H1 (cell line): ENCODE measurements around the gene ZC3HAV1. TPM values are rescaled to one million over a fixed set of nuclear protein-coding genes. Genes with fewer than 3 reads are reported as not detected.

Source experiments
- CTCF ChIA-PET: fragments of 300-600 bp; sonication (Branson Sonifier 250); formaldehyde crosslinking; loops from one replicate; lab custom pipeline; 2021; ENCODE audit not compliant: partially characterized antibody; lab: Charles Lee
- POLR2A ChIA-PET: fragments of 300-600 bp; sonication (Branson Sonifier 250); formaldehyde crosslinking; loops from one replicate; lab custom pipeline; 2021; ENCODE audit warnings: inconsistent platforms; ENCODE audit not compliant: partially characterized antibody; lab: Charles Lee
- DNase-seq, 2 experiments: peaks; one replicate each; pipeline versions ENCODE4 v3.0.0 to v3.0.0-alpha.2; 2010 to 2022; ENCODE audit warnings: low spot score in 2 of 2, low read depth in 1 of 2, mixed read lengths in 1 of 2
- FAIRE-seq: peaks from 2 replicates; lab custom pipeline; 2011; peaks lifted over from hg19 to GRCh38; lab: Jason Lieb, UNC
- H2AFZ ChIP-seq: 2 replicates; pipeline ENCODE4 v1.8.1; 2012; ENCODE audit warnings: low read length, inconsistent platforms
- H2AK5ac ChIP-seq: 2 replicates; pipeline ENCODE4 v1.6.1; 2013; ENCODE audit warnings: low read depth, low read length
- H2BK120ac ChIP-seq: replicated peaks from 2 replicates; pipeline ENCODE3; 2013; ENCODE audit warnings: low read depth, low read length, inconsistent platforms
- H2BK12ac ChIP-seq: 2 replicates; pipeline ENCODE4 v1.6.1; 2013; ENCODE audit warnings: low read depth, low read length
- H2BK15ac ChIP-seq: 2 replicates; pipeline ENCODE4 v1.6.1; 2013; ENCODE audit warnings: low read length
- H2BK20ac ChIP-seq: 2 replicates; pipeline ENCODE4 v1.6.1; 2013; ENCODE audit warnings: low read length
- H2BK5ac ChIP-seq: 2 replicates; pipeline ENCODE4 v1.6.1; 2013; ENCODE audit warnings: low read depth, low read length
- H3K14ac ChIP-seq: 2 replicates; pipeline ENCODE4 v1.6.1; 2013; ENCODE audit warnings: inconsistent platforms; ENCODE audit not compliant: insufficient read length
- H3K18ac ChIP-seq: 2 replicates; pipeline ENCODE4 v1.6.1; 2013; ENCODE audit warnings: low read length; ENCODE audit errors: extremely low read depth
- H3K23ac ChIP-seq: 2 replicates; pipeline ENCODE4 v1.6.1; 2013; ENCODE audit warnings: inconsistent platforms; ENCODE audit not compliant: insufficient read length
- H3K23me2 ChIP-seq: 2 replicates; pipeline ENCODE4 v1.6.1; 2013; ENCODE audit warnings: low read depth, low read length
- H3K27ac ChIP-seq: 2 replicates; pipeline ENCODE4 v1.6.1; 2011; ENCODE audit warnings: low read depth, low read length, inconsistent platforms
- H3K27me3 ChIP-seq, 4 experiments: replicated peaks in 1 of 4; 1 replicate in 1 of 4; 2 replicates in 3 of 4; pipeline versions ENCODE4 v1.6.1 to v1.8.1; 2011 to 2013; ENCODE audit warnings: low read length in 3 of 4, mild to moderate bottlenecking in 3 of 4, inconsistent platforms in 2 of 4, mixed read lengths in 2 of 4, moderate library complexity in 1 of 4; ENCODE audit not compliant: control insufficient read depth in 3 of 4, insufficient read depth in 3 of 4; ENCODE audit errors: extremely low read depth in 1 of 4
- H3K36me3 ChIP-seq, 4 experiments: 2 replicates each; pipeline versions ENCODE4 v1.6.1 to v1.8.1; 2011 to 2013; ENCODE audit warnings: mild to moderate bottlenecking in 4 of 4, low read length in 3 of 4, moderate library complexity in 2 of 4, control low read depth in 1 of 4, inconsistent platforms in 1 of 4; ENCODE audit not compliant: insufficient read depth in 4 of 4, control insufficient read depth in 2 of 4
- H3K4ac ChIP-seq: replicated peaks from 2 replicates; pipeline ENCODE3; 2013; ENCODE audit warnings: low read length, low read depth, mixed read lengths, inconsistent platforms; ENCODE audit not compliant: insufficient read length
- H3K4me1 ChIP-seq, 4 experiments: replicated peaks in 1 of 4; 1 replicate in 1 of 4; 2 replicates in 3 of 4; pipeline versions ENCODE4 v1.6.1 to v1.8.1; 2011 to 2013; ENCODE audit warnings: low read length in 3 of 4, inconsistent platforms in 2 of 4, mixed read lengths in 1 of 4; ENCODE audit not compliant: insufficient read depth in 4 of 4, control insufficient read depth in 3 of 4
- H3K4me2 ChIP-seq, 2 experiments: 2 replicates each; pipeline versions ENCODE4 v1.6.1 to v1.8.1; 2011 to 2013; ENCODE audit warnings: low read depth in 2 of 2, low read length in 2 of 2, control low read depth in 1 of 2, inconsistent platforms in 1 of 2, mild to moderate bottlenecking in 1 of 2; ENCODE audit not compliant: insufficient read depth in 1 of 2
- H3K4me3 ChIP-seq, 4 experiments: fragments of 200-600, 300-600 bp in 1 of 4; sonication (generic), shearing (Covaris generic), sonication (Bioruptor Twin) in 1 of 4; 2 replicates each; pipeline versions ENCODE4 v1.5.1 to v1.8.1; 2011 to 2016; ENCODE audit warnings: low read length in 4 of 4, low read depth in 3 of 4, control low read depth in 2 of 4, inconsistent platforms in 2 of 4, mild to moderate bottlenecking in 2 of 4, mixed read lengths in 1 of 4, moderate library complexity in 1 of 4; ENCODE audit not compliant: insufficient read depth in 2 of 4; ENCODE audit errors: extremely low read depth in 1 of 4
- H3K56ac ChIP-seq: replicated peaks from 2 replicates; pipeline ENCODE3; 2013; ENCODE audit warnings: low read depth, mild to moderate bottlenecking, mixed read lengths, low read length, inconsistent platforms; ENCODE audit not compliant: insufficient read length
- H3K79me1 ChIP-seq: 2 replicates; pipeline ENCODE4 v1.6.1; 2013; ENCODE audit warnings: low read depth, low read length, control low read depth
- H3K79me2 ChIP-seq, 2 experiments: 2 replicates each; pipeline versions ENCODE4 v1.6.1 to v1.8.1; 2012 to 2013; ENCODE audit warnings: low read length in 2 of 2, mild to moderate bottlenecking in 2 of 2, inconsistent platforms in 1 of 2; ENCODE audit not compliant: insufficient read depth in 2 of 2, control insufficient read depth in 1 of 2
- H3K9ac ChIP-seq, 4 experiments: replicated peaks in 1 of 4; 1 replicate in 1 of 4; 2 replicates in 3 of 4; pipeline versions ENCODE4 v1.6.1 to v1.8.1; 2011 to 2013; ENCODE audit warnings: low read depth in 3 of 4, low read length in 3 of 4, control low read depth in 2 of 4, mild to moderate bottlenecking in 2 of 4, moderate library complexity in 2 of 4, inconsistent platforms in 1 of 4; ENCODE audit errors: extremely low read depth in 1 of 4
- H3K9me3 ChIP-seq, 2 experiments: 2 replicates each; pipeline versions ENCODE4 v1.6.1 to v1.8.1; 2012 to 2013; ENCODE audit warnings: mild to moderate bottlenecking in 2 of 2, moderate library complexity in 2 of 2, control low read depth in 1 of 2, inconsistent platforms in 1 of 2, low read depth in 1 of 2, low read length in 1 of 2, mixed read lengths in 1 of 2; ENCODE audit not compliant: insufficient read depth in 2 of 2
- H4K20me1 ChIP-seq, 2 experiments: replicated peaks in 1 of 2; 2 replicates each; pipeline versions ENCODE3 to v1.8.1; 2011 to 2013; ENCODE audit warnings: inconsistent platforms in 2 of 2, low read length in 2 of 2, mild to moderate bottlenecking in 1 of 2; ENCODE audit not compliant: insufficient read depth in 2 of 2, control insufficient read depth in 1 of 2
- H4K5ac ChIP-seq: 2 replicates; pipeline ENCODE4 v1.6.1; 2013; ENCODE audit warnings: low read length, low read depth, mixed read lengths, inconsistent platforms; ENCODE audit not compliant: insufficient read length
- H4K8ac ChIP-seq: 2 replicates; pipeline ENCODE4 v1.8.0; 2013; ENCODE audit warnings: mild to moderate bottlenecking, moderate library complexity, low read length, inconsistent platforms; ENCODE audit not compliant: insufficient read depth; ENCODE audit errors: extremely low read depth
- H4K91ac ChIP-seq: replicated peaks from 2 replicates; pipeline ENCODE3; 2013; ENCODE audit warnings: low read length, mixed read lengths, inconsistent platforms; ENCODE audit not compliant: insufficient read length
- JUND ChIP-seq: IDR thresholded peaks from 2 replicates; pipeline ENCODE4 v1.6.1; 2011; ENCODE audit warnings: mild to moderate bottlenecking, improper control_type of control experiment, low read length
- POLR2A ChIP-seq, 2 experiments: IDR thresholded peaks; 1 replicate in 1 of 2; 2 replicates in 1 of 2; pipeline ENCODE4 v1.6.1; 2011; ENCODE audit warnings: low read depth in 2 of 2, low read length in 2 of 2, mild to moderate bottlenecking in 2 of 2; ENCODE audit errors: control extremely low read depth in 1 of 2
- RAD21 ChIP-seq, 2 experiments: IDR thresholded peaks in 1 of 2; conservative IDR thresholded peaks in 1 of 2; 2 replicates each; pipeline ENCODE4 v1.6.1; 2011; ENCODE audit warnings: low read depth in 2 of 2, low read length in 2 of 2, improper control_type of control experiment in 1 of 2, inconsistent platforms in 1 of 2, mild to moderate bottlenecking in 1 of 2, moderate library complexity in 1 of 2
- RBBP5 ChIP-seq: IDR thresholded peaks from 2 replicates; pipeline ENCODE4 v1.7.1; 2012; ENCODE audit warnings: low read depth, mild to moderate bottlenecking, inconsistent platforms, low read length, moderate library complexity, borderline replicate concordance
- SP1 ChIP-seq: IDR thresholded peaks from 2 replicates; pipeline ENCODE4 v1.6.1; 2011; ENCODE audit warnings: low read depth, low read length
- ZNF274 ChIP-seq: IDR thresholded peaks from 2 replicates; pipeline ENCODE4 v1.7.0; 2012; ENCODE audit warnings: low read length, borderline replicate concordance; ENCODE audit errors: extremely low read depth
- WGBS, 2 experiments: shearing (Covaris generic) in 1 of 2; methylation state at CpG; one replicate each; pipeline versions ENCODE4 v1.1.6 to v1.1.7; 2013 to 2015; ENCODE audit warnings: low lambda C conversion rate in 2 of 2, mixed read lengths in 2 of 2, inconsistent platforms in 1 of 2, low coverage in 1 of 2, missing lambda C conversion rate in 1 of 2; ENCODE audit not compliant: insufficient replicate concordance in 2 of 2, insufficient coverage in 1 of 2, insufficient read length in 1 of 2; ENCODE audit errors: extremely low coverage in 1 of 2, missing lambda C conversion rate in 1 of 2; 5-methylcytosine and 5-hydroxymethylcytosine counted together
- polyA plus RNA-seq, 7 experiments: library from polyadenylated mRNA; depleted of rRNA in 3 of 7; stranded (reverse) in 5 of 7; unstranded in 2 of 7; fragments of >200 nt in 5 of 7; fragments of 200-250 nt in 2 of 7; gene quantifications; 1 replicate in 5 of 7; 2 replicates in 1 of 7; 4 replicates in 1 of 7; pipeline versions ENCODE4 v1.2.1 to v1.2.3, GENCODE V29; 2011 to 2013; ENCODE audit warnings: missing spikeins in 2 of 7, mixed read lengths in 2 of 7
- total RNA-seq: library from RNA; stranded (reverse); fragmentation: NEBNext Ultra II Directional; extraction: Animal tissue kit (Norgen Biotek cat#: 25700); gene quantifications from 2 replicates; pipeline ENCODE4 v1.2.1, GENCODE V29; 2021

ZC3HAV1 gene
- total and polyA plus RNA-seq, 2 of the 8 experiments (the other 6 are each of a cell fraction or from before 2014, with no cell fraction given) = 22.5 to 43.4 TPM

DNA sequence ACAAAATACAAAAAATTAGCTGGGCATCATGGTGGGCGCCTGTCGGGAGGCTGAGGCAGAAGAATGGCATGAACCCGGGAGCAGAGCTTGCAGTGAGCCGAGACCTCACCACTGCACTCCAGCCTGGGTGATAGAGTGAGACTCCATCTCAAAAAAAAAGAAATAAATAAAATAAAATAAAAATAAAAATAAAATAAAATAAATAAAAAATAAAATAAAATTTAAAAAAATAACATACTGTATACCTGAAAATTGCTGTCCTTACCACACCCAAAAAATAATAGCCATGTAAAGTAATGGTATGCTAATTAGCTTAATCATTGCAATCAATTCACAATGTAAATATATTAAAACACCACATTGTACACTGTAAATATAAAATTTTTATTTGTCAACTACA, 77.0 kb downstream of the ZC3HAV1 start:
- no peak overlapping the region for H2BK12ac ChIP-seq
- H2BK20ac ChIP-seq = no peak overlapping the region
- H3K4me1 ChIP-seq = peaks cover 2 to 9% (median 6%) of the 10 kb centered on the region in 4 experiments; a peak in 5 of 7 replicates
- TF ChIP-seq JUND (no peak), SP1 (no peak), RAD21 (IDR thresholded peaks at IDR 0.05 in 1 of 2, conservative IDR thresholded peaks at IDR 0.05 in 1 of 2; ENCODE audit: low read depth in 2 of 2, low read length in 2 of 2) (no peak), RBBP5 (no peak), POLR2A (IDR thresholded peaks at IDR 0.05; ENCODE audit: control extremely low read depth in 1 of 2, low read depth in 2 of 2, low read length in 2 of 2) (no peak), ZNF274 (no peak)
- DNase-seq (no peak), FAIRE-seq (no peak)
- H3K4ac ChIP-seq = no peak overlapping the region
- no peak overlapping the region for H3K18ac ChIP-seq
- peaks cover 3% of the 10 kb centered on the region; the same call in 1 of the 2 replicates for H3K79me1 ChIP-seq
- H4K8ac ChIP-seq = no peak overlapping the region
- H3K9ac ChIP-seq = no peak overlapping the region
- H3K27me3 ChIP-seq = peaks cover 0 to 2% (median 0%) of the 10 kb centered on the region in 4 experiments; a peak in 2 of 7 replicates
- H4K20me1 ChIP-seq = no peaks in the 10 kb centered on the region
- H3K4me2 ChIP-seq = no peak overlapping the region
- no peak overlapping the region for H2BK5ac ChIP-seq
- H3K56ac ChIP-seq = no peak overlapping the region
- ChIA-PET POLR2A (interaction anchor here (0.7 to 1.5 kb wide), 3 partner anchors 8 to 14 kb away, joined by 3 to 7 read pairs (median 3); no protein-coding TSS in a partner anchor), CTCF (interaction anchor here (0.7 to 2.4 kb wide), 3 partner anchors 14 to 1072 kb away, joined by 3 to 10 read pairs (median 3); no protein-coding TSS in a partner anchor)
- H3K14ac ChIP-seq = no peak overlapping the region
- H3K23ac ChIP-seq = no peak overlapping the region
- H3K79me2 ChIP-seq = no peaks in the 10 kb centered on the region
- H4K91ac ChIP-seq = no peak overlapping the region
- H3K36me3 ChIP-seq = peaks cover 5 to 24% (median 11%) of the 10 kb centered on the region in 4 experiments; a peak in 6 of 8 replicates
- H4K5ac ChIP-seq = no peak overlapping the region
- H2AK5ac ChIP-seq = no peak overlapping the region
- no peaks in the 10 kb centered on the region for H3K9me3 ChIP-seq
- peaks cover 10% of the 10 kb centered on the region; the same call in 1 of the 2 replicates for H3K23me2 ChIP-seq
- no peak overlapping the region for H3K27ac ChIP-seq
- no peak overlapping the region for H2BK15ac ChIP-seq
- no peak overlapping the region for H2AFZ ChIP-seq
- WGBS, 2 experiments = 83% methylated on average over 4 of the region's 4 CpGs; no CpG with 5 or more reads in 1 of the 2 experiments
- no peak overlapping the region for H2BK120ac ChIP-seq
- H3K4me3 ChIP-seq = no peak overlapping the region
